Right lobe of liver (tissue), 6 donors: Measurements from ENCODE around the gene PDE6D. TPM values are rescaled to one million over a fixed set of nuclear protein-coding genes. Genes with fewer than 3 reads are reported as not detected.

Experiments
- ATAC-seq, 4 donors: fragments of 200-7000 bp; cut with Tn5 transposase; one replicate each; pipeline ENCODE4 v1.9.1; 2020; ENCODE audit warnings: mild to moderate bottlenecking in 4 of 4, moderate library complexity in 4 of 4
- DNase-seq, 3 donors: peaks; one replicate each; pipeline ENCODE4 v3.0.0-alpha.2; 2020
- H3K27ac ChIP-seq, 3 donors: fragments of 200-600 bp; one replicate each; pipeline ENCODE4 v1.8.0; 2022
- H3K27me3 ChIP-seq, 2 donors: fragments of 200-600 bp; one replicate each; pipeline ENCODE4 v1.8.0; 2022
- H3K36me3 ChIP-seq, 4 donors: fragments of 200-600 bp; sonication (generic) in 1 of 4; one replicate each; pipeline versions ENCODE4 v1.5.1 to v1.8.0; 2017 to 2022; ENCODE audit warnings: control low read depth in 1 of 4
- H3K4me1 ChIP-seq, 4 donors: fragments of 200-600 bp; sonication (generic) in 1 of 4; one replicate each; pipeline versions ENCODE4 v1.5.1 to v1.8.0; 2017 to 2022; ENCODE audit warnings: control low read depth in 1 of 4
- H3K4me3 ChIP-seq, 3 donors: fragments of 200-600 bp; one replicate each; pipeline ENCODE4 v1.8.0; 2022
- H3K9me3 ChIP-seq, 4 donors: fragments of 200-600 bp; sonication (generic) in 1 of 4; one replicate each; pipeline versions ENCODE4 v1.5.1 to v1.8.0; 2017 to 2022; ENCODE audit warnings: control low read depth in 1 of 4
- POLR2A ChIP-seq: fragments of 450-650 bp; IDR thresholded peaks from one replicate; pipeline ENCODE4 v1.6.1; 2017; ENCODE audit warnings: antibody characterized with exemption, mild to moderate bottlenecking
- WGBS: methylation state at CpG from one replicate; pipeline ENCODE4 v1.1.6; 2018; ENCODE audit warnings: low coverage, low lambda C conversion rate; ENCODE audit not compliant: insufficient coverage; ENCODE audit errors: missing lambda C conversion rate; 5-methylcytosine and 5-hydroxymethylcytosine counted together
- intact Hi-C, 2 donors: fragments of 100-400 bp; cut with DNase I; formaldehyde crosslinking; loops; one replicate each; pipeline versions ENCODE4 v1.11.2 to v1.14.1; 2022
- small RNA-seq, 2 experiments: library from RNA; depleted of rRNA; stranded (forward); fragments of <200 nt; gene quantifications; one replicate each; pipeline ENCODE3, GENCODE V24; 2016
- total RNA-seq, 6 experiments: library from RNA; depleted of rRNA in 2 of 6; stranded (reverse); fragments of >200 nt in 2 of 6; fragmentation: NEBNext Ultra II Directional in 3 of 6; extraction: Animal tissue kit (Norgen Biotek cat#: 25700) in 3 of 6; gene quantifications; one replicate each; pipeline versions ENCODE4 v1.1.0 to v1.2.4, GENCODE V29; 2016 to 2023
- TF ChIP-seq, protein P1 (sequence below), 4 donors: fragments of 200-600 bp in 3 of 4; fragments of 450-650 bp in 1 of 4; IDR thresholded peaks; one replicate each; pipeline versions ENCODE4 v1.5.1 to v1.8.0; 2016 to 2022; ENCODE audit warnings: antibody characterized with exemption in 4 of 4, mild to moderate bottlenecking in 2 of 4
- donor health status: DM: no; HTN: yes; CAD: no.
- donor health status: DM: no; HTN: no; CAD: no.
- donor health status: DM: no; HTN: no; CAD: no.
- donor health status: DM: no; HTN: yes; CAD: no.
- donor health status: DM: no; HTN: yes; CAD: no.

Gene PDE6D
- total RNA-seq, 6 experiments from 2014 or later, result 7.1 to 10.4 (median 8.3) TPM

- WGBS, result 83% methylated on average over 2 of the region's 8 CpGs
- Histone ChIP-seq H3K27me3 (no peaks in the 10 kb centered on the region), H3K4me1 (peaks cover 0 to 7% (median 0%) of the 10 kb centered on the region in 4 donors), H3K4me3 (no peak overlapping the region), H3K27ac (no peak overlapping the region), H3K36me3 (no peaks in the 10 kb centered on the region), H3K9me3 (no peaks in the 10 kb centered on the region)
- DNase-seq (no peak), ATAC-seq (no peak)
- intact Hi-C loops, result no loop called here
- TF ChIP-seq, protein P1, sequence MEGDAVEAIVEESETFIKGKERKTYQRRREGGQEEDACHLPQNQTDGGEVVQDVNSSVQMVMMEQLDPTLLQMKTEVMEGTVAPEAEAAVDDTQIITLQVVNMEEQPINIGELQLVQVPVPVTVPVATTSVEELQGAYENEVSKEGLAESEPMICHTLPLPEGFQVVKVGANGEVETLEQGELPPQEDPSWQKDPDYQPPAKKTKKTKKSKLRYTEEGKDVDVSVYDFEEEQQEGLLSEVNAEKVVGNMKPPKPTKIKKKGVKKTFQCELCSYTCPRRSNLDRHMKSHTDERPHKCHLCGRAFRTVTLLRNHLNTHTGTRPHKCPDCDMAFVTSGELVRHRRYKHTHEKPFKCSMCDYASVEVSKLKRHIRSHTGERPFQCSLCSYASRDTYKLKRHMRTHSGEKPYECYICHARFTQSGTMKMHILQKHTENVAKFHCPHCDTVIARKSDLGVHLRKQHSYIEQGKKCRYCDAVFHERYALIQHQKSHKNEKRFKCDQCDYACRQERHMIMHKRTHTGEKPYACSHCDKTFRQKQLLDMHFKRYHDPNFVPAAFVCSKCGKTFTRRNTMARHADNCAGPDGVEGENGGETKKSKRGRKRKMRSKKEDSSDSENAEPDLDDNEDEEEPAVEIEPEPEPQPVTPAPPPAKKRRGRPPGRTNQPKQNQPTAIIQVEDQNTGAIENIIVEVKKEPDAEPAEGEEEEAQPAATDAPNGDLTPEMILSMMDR (IDR thresholded peaks at IDR 0.05), result no peak
Measured at GRCh38 chr2:231683292-231684235, 97.5 kb downstream of the PDE6D start.

DNA sequence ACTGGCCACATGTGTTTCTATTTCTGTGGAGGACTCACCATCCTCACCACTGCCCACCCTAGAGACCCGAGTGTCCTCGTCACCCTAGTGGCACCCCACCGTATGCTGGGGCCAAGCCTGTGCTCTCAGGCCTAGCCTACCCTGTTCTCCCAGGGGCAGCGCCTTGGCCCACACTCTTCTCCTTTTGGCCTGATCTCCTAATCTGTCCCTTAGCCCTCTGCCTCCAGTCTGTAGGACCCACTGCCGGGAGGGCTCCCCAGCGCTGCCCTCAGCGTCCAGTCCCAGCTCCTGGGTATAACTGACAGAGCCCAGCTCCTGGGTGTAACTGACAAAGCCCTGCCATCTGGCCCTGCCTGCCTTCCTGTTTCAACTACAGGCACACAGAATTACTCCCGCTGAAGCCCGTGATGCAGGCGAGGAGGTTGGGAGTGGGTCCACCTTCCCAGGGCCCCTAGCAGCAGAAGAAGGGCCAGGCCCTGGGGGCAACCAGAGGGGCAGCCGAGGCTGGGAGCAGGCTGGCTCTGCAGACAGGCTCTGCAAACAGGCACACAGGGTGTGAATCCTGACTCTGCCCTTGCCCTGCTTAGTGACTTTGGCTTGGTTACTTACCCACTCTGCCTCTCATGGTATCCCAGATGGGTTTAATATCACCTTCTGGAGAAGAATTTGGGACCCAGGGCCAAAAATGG, 98.3 kb downstream of the PDE6D start:
- Histone ChIP-seq H3K4me3 (no peak overlapping the region), H3K27ac (no peak overlapping the region), H3K36me3 (no peaks in the 10 kb centered on the region), H3K27me3 (no peaks in the 10 kb centered on the region), H3K4me1 (peaks cover 0 to 7% (median 0%) of the 10 kb centered on the region in 4 donors), H3K9me3 (no peaks in the 10 kb centered on the region)
- DNase-seq (no peak), ATAC-seq (no peak)
- TF ChIP-seq POLR2A, result no peak
- TF ChIP-seq, protein P1 (IDR thresholded peaks at IDR 0.05), result no peak
- WGBS, result 89% methylated on average over 7 of the region's 11 CpGs
- intact Hi-C loops, result no loop called here

Small RNA genes lying within 50 kb of the gene (small RNA-seq; reads per million reads assigned to genes)
- gene AC073476.4, result 0 reads per million in 2 experiments
- 0 reads per million in 2 experiments for gene RF00015

Other genes starting within 250 kb of the PDE6D start
- gene TEX44, start 188.4 kb downstream of the PDE6D start, total RNA-seq, result not detected
- 100 to 1,000 TPM; 180 to 373 (median 252) TPM for gene PTMA, start 72.8 kb downstream of the PDE6D start, total RNA-seq
- gene COPS7B, start 5.2 kb upstream of the PDE6D start, total RNA-seq, result 10 to 100 TPM in 5 of 6 experiments, 1 to 10 TPM in 1; 8.9 to 21.4 (median 12.7) TPM
- gene NPPC, start 145.1 kb upstream of the PDE6D start, total RNA-seq, result not detected
- 10 to 100 TPM in 5 of 6 experiments, 1 to 10 TPM in 1; 8.1 to 22.3 (median 16.7) TPM for gene DIS3L2, start 180.4 kb upstream of the PDE6D start, total RNA-seq